Measurements from ENCODE around the gene NKX1-1.

DNA sequence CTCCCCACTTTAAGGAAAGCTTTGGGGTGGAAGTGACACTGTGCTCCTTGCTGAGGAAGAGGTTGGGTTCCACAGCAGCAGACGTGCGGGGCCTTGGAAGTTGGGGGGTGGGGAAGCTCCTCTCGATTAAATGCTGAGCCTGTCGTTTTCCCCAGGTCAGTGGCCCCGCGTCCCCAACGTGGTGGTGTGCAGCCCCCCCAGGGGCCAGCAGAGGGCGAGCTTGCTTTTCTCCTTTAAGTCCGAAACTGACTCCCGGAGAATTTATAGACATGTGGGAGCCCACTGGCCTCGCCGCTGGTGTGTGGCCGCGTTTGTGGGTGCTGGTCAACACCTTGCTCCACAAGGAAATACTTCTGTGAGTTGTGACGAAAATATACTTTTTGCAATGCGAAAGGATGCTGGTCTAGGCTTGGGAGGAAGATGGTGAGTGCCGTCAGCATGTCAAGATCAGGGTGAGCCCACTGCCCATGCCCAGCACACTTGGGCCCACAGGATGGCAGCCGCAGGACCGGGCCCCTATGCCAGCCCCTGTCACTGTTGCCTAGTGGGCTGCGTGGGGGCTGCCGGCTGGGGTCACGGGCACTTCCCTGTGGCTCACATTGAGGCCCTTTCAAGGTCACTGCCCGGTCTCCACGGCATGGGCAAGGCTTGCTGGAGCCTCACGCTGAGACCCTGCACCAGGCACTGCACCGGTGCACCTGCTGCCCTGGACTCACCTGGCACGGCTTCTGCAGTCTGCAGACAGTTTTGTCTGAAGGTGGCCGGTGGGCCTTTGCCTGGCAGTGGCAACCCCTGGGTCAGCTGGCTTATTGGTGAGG is 49.9 kb downstream of the NKX1-1 start:
- TF ChIP-seq CTCF (IDR thresholded peaks at IDR 0.05) (peak; percentile 72 to 83 (median 76)), POLR2A (IDR thresholded peaks at IDR 0.05) (no peak)
